ENCODE results near the gene GPR39.

GPR39 gene

GRCh38 chr2:132400169-132400900 lies 16.3 kb upstream of the GPR39 start:
- ATAC-seq (no peak), DNase-seq (no peak)
- Mint-ChIP-seq H3K4me3 (no peak overlapping the region), H3K4me1 (no peaks in the 10 kb centered on the region), H3K27ac (no peak overlapping the region), H3K27me3 (peaks cover 8% of the 10 kb centered on the region), H3K9me3 (peaks cover 17 to 21% of the 10 kb centered on the region in 2 donors)

- H3K27ac Mint-ChIP-seq, result no peak overlapping the region
- DNase-seq (no peak), ATAC-seq (no peak)
- no peak overlapping the region for H3K4me3 Mint-ChIP-seq
- H3K4me1 Mint-ChIP-seq, result no peaks in the 10 kb centered on the region
- H3K9me3 Mint-ChIP-seq, result peaks cover 15 to 16% of the 10 kb centered on the region in 2 donors
- peaks cover 8% of the 10 kb centered on the region for H3K27me3 Mint-ChIP-seq
Observed at GRCh38 chr2:132400901-132401240, 15.7 kb upstream of the GPR39 start.

GRCh38 chr2:132401326-132401725 lies 15.3 kb upstream of the GPR39 start:
- H3K9me3 Mint-ChIP-seq, result peaks cover 11 to 12% of the 10 kb centered on the region in 2 donors
- no peaks in the 10 kb centered on the region for H3K4me1 Mint-ChIP-seq
- no peak overlapping the region for H3K27ac Mint-ChIP-seq
- no peak for ATAC-seq
- no peak overlapping the region for H3K4me3 Mint-ChIP-seq
- peaks cover 8% of the 10 kb centered on the region for H3K27me3 Mint-ChIP-seq
- DNase-seq, result no peak

GRCh38 chr2:132403146-132403545 lies 13.5 kb upstream of the GPR39 start:
- Mint-ChIP-seq H3K4me3 (no peak overlapping the region), H3K27ac (no peak overlapping the region), H3K9me3 (peaks cover 9 to 10% of the 10 kb centered on the region in 2 donors), H3K27me3 (peaks cover 8% of the 10 kb centered on the region), H3K4me1 (no peaks in the 10 kb centered on the region)
- ATAC-seq (no peak), DNase-seq (no peak)

GRCh38 chr2:132404056-132404455 lies 12.5 kb upstream of the GPR39 start:
- DNase-seq, result no peak
- Mint-ChIP-seq H3K4me3 (no peak overlapping the region), H3K27ac (no peak overlapping the region), H3K9me3 (peaks cover 9 to 10% of the 10 kb centered on the region in 2 donors), H3K4me1 (no peaks in the 10 kb centered on the region), H3K27me3 (peaks cover 8% of the 10 kb centered on the region)
- no peak for ATAC-seq

GRCh38 chr2:132407784-132408183 lies 8.8 kb upstream of the GPR39 start:
- ATAC-seq (no peak), DNase-seq (no peak)
- no peak overlapping the region for H3K4me3 Mint-ChIP-seq
- H3K4me1 Mint-ChIP-seq, result no peaks in the 10 kb centered on the region
- H3K27ac Mint-ChIP-seq, result no peak overlapping the region
- H3K27me3 Mint-ChIP-seq, result no peaks in the 10 kb centered on the region
- peaks cover 3 to 5% of the 10 kb centered on the region in 2 donors for H3K9me3 Mint-ChIP-seq

GRCh38 chr2:132412021-132412420 lies 4.6 kb upstream of the GPR39 start:
- H3K4me1 Mint-ChIP-seq, result no peaks in the 10 kb centered on the region
- DNase-seq (no peak), ATAC-seq (no peak)
- H3K27me3 Mint-ChIP-seq, result peaks cover 32% of the 10 kb centered on the region
- H3K4me3 Mint-ChIP-seq, result no peak overlapping the region
- no peak overlapping the region for H3K27ac Mint-ChIP-seq
- peaks cover 3 to 14% of the 10 kb centered on the region in 2 donors for H3K9me3 Mint-ChIP-seq

- Mint-ChIP-seq H3K27me3 (peaks cover 52% of the 10 kb centered on the region), H3K27ac (no peak overlapping the region), H3K4me1 (no peaks in the 10 kb centered on the region), H3K4me3 (no peak overlapping the region), H3K9me3 (peaks cover 3 to 20% of the 10 kb centered on the region in 2 donors)
- no peak for DNase-seq
- no peak for ATAC-seq
Observed at GRCh38 chr2:132414081-132414480, 2.5 kb upstream of the GPR39 start.

GRCh38 chr2:132415256-132415914 lies 1.2 kb upstream of the GPR39 start:
- Mint-ChIP-seq H3K4me3 (no peak overlapping the region), H3K9me3 (peaks cover under 1 to 18% of the 10 kb centered on the region in 2 donors), H3K27ac (no peak overlapping the region)

GRCh38 chr2:132415915-132416722 lies 486 bp upstream of the GPR39 start:
- DNase-seq (no peak), ATAC-seq (peak; percentile 28)
- Mint-ChIP-seq H3K9me3 (peaks cover 0 to 15% of the 10 kb centered on the region in 2 donors), H3K4me1 (no peaks in the 10 kb centered on the region), H3K4me3 (no peak overlapping the region), H3K27ac (no peak overlapping the region), H3K27me3 (peaks cover 53% of the 10 kb centered on the region)

More at GRCh38 chr2:132415256-132415914, 1.2 kb upstream of the GPR39 start:
- ATAC-seq (no peak), DNase-seq (no peak)
- Mint-ChIP-seq H3K27me3 (peaks cover 53% of the 10 kb centered on the region), H3K4me1 (no peaks in the 10 kb centered on the region)

- Mint-ChIP-seq H3K27ac (no peak overlapping the region), H3K4me3 (no peak overlapping the region), H3K4me1 (no peaks in the 10 kb centered on the region), H3K27me3 (peaks cover 53% of the 10 kb centered on the region), H3K9me3 (peaks cover 0 to 15% of the 10 kb centered on the region in 2 donors)
- DNase-seq (no peak), ATAC-seq (no peak)
Observed at GRCh38 chr2:132417430-132418035, 928 bp downstream of the GPR39 start.

- no peak overlapping the region for H3K4me3 Mint-ChIP-seq
- no peak for ATAC-seq
- H3K4me1 Mint-ChIP-seq, result no peaks in the 10 kb centered on the region
- H3K9me3 Mint-ChIP-seq, result peaks cover 0 to 19% of the 10 kb centered on the region in 2 donors
- no peak for DNase-seq
- peaks cover 43% of the 10 kb centered on the region for H3K27me3 Mint-ChIP-seq
- no peak overlapping the region for H3K27ac Mint-ChIP-seq
Observed at GRCh38 chr2:132419235-132419634, 2.6 kb downstream of the GPR39 start.

GRCh38 chr2:132419941-132420340 lies 3.3 kb downstream of the GPR39 start:
- H3K27me3 Mint-ChIP-seq, result peaks cover 40% of the 10 kb centered on the region
- H3K27ac Mint-ChIP-seq, result no peak overlapping the region
- no peak overlapping the region for H3K4me3 Mint-ChIP-seq
- peaks cover 0 to 19% of the 10 kb centered on the region in 2 donors for H3K9me3 Mint-ChIP-seq
- DNase-seq (no peak), ATAC-seq (no peak)
- no peaks in the 10 kb centered on the region for H3K4me1 Mint-ChIP-seq

- H3K4me1 Mint-ChIP-seq, result no peaks in the 10 kb centered on the region
- no peak overlapping the region for H3K4me3 Mint-ChIP-seq
- peaks cover 0 to 19% of the 10 kb centered on the region in 2 donors for H3K9me3 Mint-ChIP-seq
- H3K27ac Mint-ChIP-seq, result no peak overlapping the region
- H3K27me3 Mint-ChIP-seq, result peaks cover 29% of the 10 kb centered on the region
- no peak for ATAC-seq
- no peak for DNase-seq
Observed at GRCh38 chr2:132420816-132421805, 4.5 kb downstream of the GPR39 start.
